HepG2 (cell line): ENCODE measurements around the gene EGFLAM. TPM values are rescaled to one million over a fixed set of nuclear protein-coding genes. Genes with fewer than 3 reads are reported as not detected.

ENCODE experiments used
- ATAC-seq: fragments of 200-7000 bp; cut with Tn5 transposase; 3 replicates; pipeline ENCODE4 v1.9.1; 2020; ENCODE audit warnings: mild to moderate bottlenecking, moderate library complexity
- BruUV-seq: library from RNA; stranded (reverse); fragments of 400-500 nt; replicated peaks from 2 replicates; lab custom pipeline; 2021; lab: Mats Ljungman, UMichigan
- CTCF ChIA-PET: fragments of 300-600 bp; formaldehyde crosslinking; extraction: SDS; loops from one replicate; lab custom pipeline; 2021; ENCODE audit warnings: low total read pairs, inconsistent platforms, low intra/inter-chr PET ratio; lab: Yijun Ruan, JAX
- POLR2A ChIA-PET: fragments of 350-600 bp; sonication (Branson Sonifier 250); formaldehyde crosslinking; loops from one replicate; lab custom pipeline; 2020; ENCODE audit warnings: antibody characterized with exemption, inconsistent platforms; lab: Yijun Ruan, JAX
- DNase-seq: peaks from one replicate; pipeline ENCODE4 v3.0.0-alpha.2; 2015; ENCODE audit warnings: low spot score
- FAIRE-seq: peaks from 3 replicates; lab custom pipeline; 2011; peaks lifted over from hg19 to GRCh38; lab: Jason Lieb, UNC
- H2AFZ ChIP-seq: one replicate; pipeline ENCODE4 v1.6.1; 2011; ENCODE audit warnings: low read length, inconsistent platforms
- H3K27ac ChIP-seq: fragments of 300-600 bp; 3 replicates; pipeline ENCODE4 v1.8.0; 2011; ENCODE audit warnings: mixed run types, mild to moderate bottlenecking, mixed read lengths, low read length, inconsistent platforms; ENCODE audit not compliant: insufficient read depth; ENCODE audit errors: extremely low read length
- H3K27me3 ChIP-seq, 2 experiments: fragments of 200-600 bp in 1 of 2; 2 replicates in 1 of 2; 3 replicates in 1 of 2; pipeline versions ENCODE4 v1.6.0 to v1.8.0; 2011; ENCODE audit warnings: low read length in 2 of 2, mild to moderate bottlenecking in 2 of 2, moderate library complexity in 2 of 2, inconsistent platforms in 1 of 2; ENCODE audit not compliant: insufficient read depth in 2 of 2, control insufficient read depth in 1 of 2
- H3K36me3 ChIP-seq, 2 experiments: fragments of 200-600 bp in 1 of 2; replicated peaks in 1 of 2; 2 replicates in 1 of 2; 3 replicates in 1 of 2; pipeline versions ENCODE4 v1.5.1 to v1.8.0; 2011; ENCODE audit warnings: low read length in 2 of 2, inconsistent platforms in 1 of 2; ENCODE audit not compliant: insufficient read depth in 2 of 2, control insufficient read depth in 1 of 2
- H3K4me1 ChIP-seq: 2 replicates; pipeline ENCODE4 v1.5.1; 2012; ENCODE audit warnings: low read length, inconsistent platforms; ENCODE audit not compliant: insufficient read depth
- H3K4me2 ChIP-seq: 2 replicates; pipeline ENCODE4 v1.6.0; 2011; ENCODE audit warnings: low read depth, low read length, inconsistent platforms
- H3K4me3 ChIP-seq, 3 experiments: fragments of 200-600 bp in 1 of 3; sonication (generic), shearing (Covaris generic) in 1 of 3; replicated peaks in 1 of 3; 2 replicates each; pipeline ENCODE4 v1.5.1; 2011 to 2016; ENCODE audit warnings: low read length in 3 of 3, inconsistent platforms in 2 of 3, low read depth in 2 of 3, mild to moderate bottlenecking in 2 of 3, control low read depth in 1 of 3, mixed read lengths in 1 of 3; ENCODE audit not compliant: insufficient read depth in 1 of 3
- H3K79me2 ChIP-seq: one replicate; pipeline ENCODE4 v1.6.1; 2011; ENCODE audit warnings: low read length, inconsistent platforms; ENCODE audit not compliant: insufficient read depth
- H3K9ac ChIP-seq: 2 replicates; pipeline ENCODE4 v1.6.0; 2011; ENCODE audit warnings: mild to moderate bottlenecking, low read depth, low read length, inconsistent platforms; ENCODE audit not compliant: insufficient read depth
- H3K9me3 ChIP-seq: 2 replicates; pipeline ENCODE4 v1.5.1; 2012; ENCODE audit warnings: mild to moderate bottlenecking, low read length
- H4K20me1 ChIP-seq: 2 replicates; pipeline ENCODE4 v1.6.0; 2011; ENCODE audit warnings: inconsistent platforms, mild to moderate bottlenecking, low read length, moderate library complexity; ENCODE audit not compliant: insufficient read depth
- CAMTA2 ChIP-seq: sonication (generic); formaldehyde crosslinking; IDR thresholded peaks from 2 replicates; pipeline ENCODE4 v1.4.0; 2020; ENCODE audit warnings: mild to moderate bottlenecking, missing genetic modification reagents, borderline replicate concordance
- HOXA9 ChIP-seq: sonication (generic); formaldehyde crosslinking; IDR thresholded peaks from 2 replicates; pipeline ENCODE4 v1.8.1; 2022; ENCODE audit warnings: missing genetic modification reagents, mild to moderate bottlenecking, moderate library complexity, borderline replicate concordance
- NR2F1 ChIP-seq, 2 experiments: fragments of 450-650 bp in 1 of 2; formaldehyde crosslinking in 1 of 2; IDR thresholded peaks; 2 replicates each; pipeline versions ENCODE4 v1.5.0 to v1.6.1; 2016 to 2020; ENCODE audit warnings: mild to moderate bottlenecking in 1 of 2, missing compliant biosample characterization in 1 of 2, missing genetic modification reagents in 1 of 2, moderate library complexity in 1 of 2
- RELA ChIP-seq: sonication (generic); formaldehyde crosslinking; IDR thresholded peaks from 2 replicates; pipeline ENCODE4 v1.4.0; 2020; ENCODE audit warnings: missing genetic modification reagents
- ZFP37 ChIP-seq: sonication (generic); formaldehyde crosslinking; IDR thresholded peaks from 2 replicates; pipeline ENCODE4 v1.4.0; 2020; ENCODE audit warnings: missing genetic modification reagents, borderline replicate concordance
- WGBS: methylation state at CpG from one replicate; pipeline ENCODE4 v1.1.6; 2017; ENCODE audit warnings: low lambda C conversion rate; 5-methylcytosine and 5-hydroxymethylcytosine counted together
- in situ Hi-C: cut with HindIII; loops from 2 replicates; pipeline ENCODE4 v1.10.0; 2017; ENCODE audit warnings: low pct_unique_long_range_greater_than_20kb; ENCODE audit not compliant: extremely low pct_ligation_motif_present
- intact Hi-C: fragments of 100-400 bp; cut with micrococcal nuclease; formaldehyde crosslinking; loops from one replicate; pipeline ENCODE4 v1.10.0; 2022; ENCODE audit not compliant: unreplicated experiment
- polyA plus RNA-seq, 8 experiments: library from polyadenylated mRNA; depleted of rRNA in 3 of 8; stranded (reverse) in 7 of 8; unstranded in 1 of 8; fragments of >200 nt; fragmentation: Illumina TruSeq in 4 of 8; extraction: Trizol in 4 of 8; gene quantifications; 2 replicates each; pipeline versions ENCODE4 v1.2.1 to v1.2.3, GENCODE V29; 2011 to 2016; ENCODE audit warnings: low read depth in 4 of 8, missing spikeins in 1 of 8, mixed read lengths in 1 of 8; ENCODE audit not compliant: insufficient read depth in 1 of 8
- total RNA-seq, 5 experiments: library from RNA; depleted of rRNA; stranded (reverse); fragments of >200 nt; fragmentation: Illumina TruSeq; extraction: Trizol; gene quantifications; 2 replicates each; pipeline ENCODE4 v1.2.3, GENCODE V29; 2016; ENCODE audit warnings: low read depth in 1 of 5
- TF ChIP-seq, protein P1 (sequence below): sonication (generic); formaldehyde crosslinking; IDR thresholded peaks from 2 replicates; pipeline ENCODE4 v1.4.0; 2020; ENCODE audit warnings: missing genetic modification reagents, borderline replicate concordance
- TF ChIP-seq, protein P2 (sequence below): sonication (generic); formaldehyde crosslinking; IDR thresholded peaks from 2 replicates; pipeline ENCODE4 v1.4.0; 2020; ENCODE audit warnings: missing genetic modification reagents
- TF ChIP-seq, protein P3 (sequence below): sonication (generic); formaldehyde crosslinking; conservative IDR thresholded peaks from 2 replicates; pipeline ENCODE4 v1.4.0; 2020; ENCODE audit warnings: missing genetic modification reagents

The EGFLAM gene
- total and polyA plus RNA-seq, 2 of the 13 experiments (the other 11 are each of a cell fraction or from before 2014, with no cell fraction given): not detected

DNA sequence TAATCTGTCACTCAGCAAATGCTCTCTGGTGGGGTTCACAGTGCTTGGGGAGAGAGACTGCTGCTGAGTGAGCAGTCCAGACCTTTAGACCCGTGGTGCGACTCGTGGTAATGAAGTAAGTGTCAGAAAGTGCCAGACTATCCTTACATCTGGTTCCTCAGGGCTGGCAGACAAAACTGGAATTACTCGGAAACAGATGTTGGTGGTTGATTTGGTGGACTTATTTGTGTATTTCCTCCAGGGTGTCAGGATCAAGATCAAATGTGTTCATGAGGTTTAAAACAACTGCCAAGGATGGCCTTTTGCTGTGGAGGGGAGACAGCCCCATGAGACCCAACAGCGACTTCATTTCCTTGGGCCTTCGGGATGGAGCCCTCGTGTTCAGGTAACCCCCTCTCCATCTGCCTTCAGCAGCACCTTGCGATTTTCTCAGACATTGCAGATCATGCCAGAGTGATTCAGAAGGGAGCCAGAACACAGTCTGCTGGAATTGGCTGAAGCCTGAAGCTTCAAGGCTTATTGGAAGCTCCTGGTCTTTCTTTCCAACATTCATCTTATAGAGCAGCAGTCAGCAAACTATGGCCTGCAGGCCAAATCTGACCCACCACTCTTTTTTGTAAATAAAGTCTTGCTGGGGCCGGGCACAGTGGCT lies 192.8 kb downstream of the EGFLAM start (continued):
- TF ChIP-seq, protein P1, sequence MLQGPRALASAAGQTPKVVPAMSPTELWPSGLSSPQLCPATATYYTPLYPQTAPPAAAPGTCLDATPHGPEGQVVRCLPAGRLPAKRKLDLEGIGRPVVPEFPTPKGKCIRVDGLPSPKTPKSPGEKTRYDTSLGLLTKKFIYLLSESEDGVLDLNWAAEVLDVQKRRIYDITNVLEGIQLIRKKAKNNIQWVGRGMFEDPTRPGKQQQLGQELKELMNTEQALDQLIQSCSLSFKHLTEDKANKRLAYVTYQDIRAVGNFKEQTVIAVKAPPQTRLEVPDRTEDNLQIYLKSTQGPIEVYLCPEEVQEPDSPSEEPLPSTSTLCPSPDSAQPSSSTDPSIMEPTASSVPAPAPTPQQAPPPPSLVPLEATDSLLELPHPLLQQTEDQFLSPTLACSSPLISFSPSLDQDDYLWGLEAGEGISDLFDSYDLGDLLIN (CRISPR knock-in tag): no peak
- TF ChIP-seq ZFP37 (CRISPR knock-in tag) (no peak), CAMTA2 (CRISPR knock-in tag) (no peak), NR2F1 (CRISPR knock-in tag; IDR thresholded peaks at IDR 0.05) (no peak)
- TF ChIP-seq, protein P2, sequence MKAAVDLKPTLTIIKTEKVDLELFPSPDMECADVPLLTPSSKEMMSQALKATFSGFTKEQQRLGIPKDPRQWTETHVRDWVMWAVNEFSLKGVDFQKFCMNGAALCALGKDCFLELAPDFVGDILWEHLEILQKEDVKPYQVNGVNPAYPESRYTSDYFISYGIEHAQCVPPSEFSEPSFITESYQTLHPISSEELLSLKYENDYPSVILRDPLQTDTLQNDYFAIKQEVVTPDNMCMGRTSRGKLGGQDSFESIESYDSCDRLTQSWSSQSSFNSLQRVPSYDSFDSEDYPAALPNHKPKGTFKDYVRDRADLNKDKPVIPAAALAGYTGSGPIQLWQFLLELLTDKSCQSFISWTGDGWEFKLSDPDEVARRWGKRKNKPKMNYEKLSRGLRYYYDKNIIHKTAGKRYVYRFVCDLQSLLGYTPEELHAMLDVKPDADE: no peak

DNA sequence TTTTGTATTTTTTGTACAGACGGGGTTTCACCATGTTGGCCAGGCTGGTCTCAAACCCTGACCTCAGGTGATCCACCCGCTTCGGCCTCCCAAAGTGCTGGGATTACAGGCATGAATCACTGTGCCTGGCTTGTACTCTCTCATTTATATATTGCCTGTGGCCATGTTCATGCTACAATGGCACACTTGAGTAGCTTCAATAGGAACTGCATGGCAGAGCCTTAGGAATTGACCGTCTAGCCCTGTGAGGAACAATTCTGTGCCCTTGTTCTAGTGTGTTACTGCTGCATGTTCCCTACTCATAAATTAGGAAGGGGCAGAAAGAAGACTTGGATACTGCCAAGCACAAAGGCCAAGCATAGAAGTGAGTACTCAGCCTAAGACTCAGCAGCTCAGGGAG lies 193.8 kb downstream of the EGFLAM start:
- intact Hi-C loops: no loop called here
- CTCF ChIA-PET: no interaction called here
- ATAC-seq: no peak
- TF ChIP-seq HOXA9 (CRISPR knock-in tag) (no peak), RELA (CRISPR knock-in tag) (no peak)
- TF ChIP-seq, protein P3, sequence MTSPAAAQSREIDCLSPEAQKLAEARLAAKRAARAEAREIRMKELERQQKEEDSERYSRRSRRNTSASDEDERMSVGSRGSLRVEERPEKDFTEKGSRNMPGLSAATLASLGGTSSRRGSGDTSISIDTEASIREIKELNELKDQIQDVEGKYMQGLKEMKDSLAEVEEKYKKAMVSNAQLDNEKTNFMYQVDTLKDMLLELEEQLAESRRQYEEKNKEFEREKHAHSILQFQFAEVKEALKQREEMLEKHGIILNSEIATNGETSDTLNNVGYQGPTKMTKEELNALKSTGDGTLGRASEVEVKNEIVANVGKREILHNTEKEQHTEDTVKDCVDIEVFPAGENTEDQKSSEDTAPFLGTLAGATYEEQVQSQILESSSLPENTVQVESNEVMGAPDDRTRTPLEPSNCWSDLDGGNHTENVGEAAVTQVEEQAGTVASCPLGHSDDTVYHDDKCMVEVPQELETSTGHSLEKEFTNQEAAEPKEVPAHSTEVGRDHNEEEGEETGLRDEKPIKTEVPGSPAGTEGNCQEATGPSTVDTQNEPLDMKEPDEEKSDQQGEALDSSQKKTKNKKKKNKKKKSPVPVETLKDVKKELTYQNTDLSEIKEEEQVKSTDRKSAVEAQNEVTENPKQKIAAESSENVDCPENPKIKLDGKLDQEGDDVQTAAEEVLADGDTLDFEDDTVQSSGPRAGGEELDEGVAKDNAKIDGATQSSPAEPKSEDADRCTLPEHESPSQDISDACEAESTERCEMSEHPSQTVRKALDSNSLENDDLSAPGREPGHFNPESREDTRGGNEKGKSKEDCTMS (CRISPR knock-in tag): no peak

More for the DNA sequence above, 193.8 kb downstream of the EGFLAM start:
- H4K20me1 ChIP-seq: no peaks in the 10 kb centered on the region
- DNase-seq (no peak), FAIRE-seq (no peak)
- WGBS: 28% methylated on average over 4 of the region's 4 CpGs
- H3K27me3 ChIP-seq: peaks cover 3 to 43% of the 10 kb centered on the region in 2 experiments; a peak in 3 of 5 replicates
- H3K9ac ChIP-seq: no peak overlapping the region
- H3K4me3 ChIP-seq: no peak overlapping the region
- no peak overlapping the region for H3K4me2 ChIP-seq
- no TSS peak for BruUV-seq
- H3K9me3 ChIP-seq: no peaks in the 10 kb centered on the region
- in situ Hi-C loops: no loop called here
- H3K27ac ChIP-seq: no peak overlapping the region
- POLR2A ChIA-PET: no interaction called here
- H2AFZ ChIP-seq: no peak overlapping the region
- H3K79me2 ChIP-seq: no peaks in the 10 kb centered on the region
- H3K36me3 ChIP-seq: no peaks in the 10 kb centered on the region
- no peaks in the 10 kb centered on the region for H3K4me1 ChIP-seq
